Dedifferentiated amniotic fluid mesenchymal stem cell (primary cell): ENCODE data around the gene S100B.
"Not testable (repeated sequence)": the region's sequence is repeated elsewhere in the genome, so short reads cannot be mapped to it uniquely, and the experiment has no call there.

Experiments used
- DNase-seq: peaks from one replicate; pipeline ENCODE4 v3.0.0-alpha.2; 2016; ENCODE audit errors: extremely low spot score

The S100B gene

GRCh38 chr21:46604975-46605766 is at the start of gene S100B:
S100B (minus strand) TSS chr21:46605082; CDS start chr21:46602415, 2,667 bp downstream.
- DNase-seq, result no peak

DNA sequence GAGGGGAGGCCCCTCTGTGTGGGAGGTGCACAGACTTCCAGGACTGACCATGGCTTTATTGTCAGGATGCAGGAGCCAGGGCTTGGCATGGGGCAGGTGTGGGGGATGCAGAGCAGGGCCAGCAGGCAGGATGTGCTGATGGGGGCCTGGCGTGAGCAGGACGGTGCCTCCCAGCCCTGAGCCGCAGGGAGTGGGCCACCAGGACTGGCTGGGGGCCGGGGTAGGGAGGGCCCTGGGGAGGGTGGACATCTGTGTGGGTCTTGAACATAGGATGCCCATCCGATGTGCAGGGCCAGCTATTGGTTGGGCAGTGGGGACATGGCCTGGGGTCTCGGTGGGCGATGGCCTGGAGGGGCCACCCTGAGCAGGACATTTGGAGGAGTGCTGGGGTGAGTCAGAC is 46.2 kb upstream of the S100B start:
- no peak for DNase-seq

DNA sequence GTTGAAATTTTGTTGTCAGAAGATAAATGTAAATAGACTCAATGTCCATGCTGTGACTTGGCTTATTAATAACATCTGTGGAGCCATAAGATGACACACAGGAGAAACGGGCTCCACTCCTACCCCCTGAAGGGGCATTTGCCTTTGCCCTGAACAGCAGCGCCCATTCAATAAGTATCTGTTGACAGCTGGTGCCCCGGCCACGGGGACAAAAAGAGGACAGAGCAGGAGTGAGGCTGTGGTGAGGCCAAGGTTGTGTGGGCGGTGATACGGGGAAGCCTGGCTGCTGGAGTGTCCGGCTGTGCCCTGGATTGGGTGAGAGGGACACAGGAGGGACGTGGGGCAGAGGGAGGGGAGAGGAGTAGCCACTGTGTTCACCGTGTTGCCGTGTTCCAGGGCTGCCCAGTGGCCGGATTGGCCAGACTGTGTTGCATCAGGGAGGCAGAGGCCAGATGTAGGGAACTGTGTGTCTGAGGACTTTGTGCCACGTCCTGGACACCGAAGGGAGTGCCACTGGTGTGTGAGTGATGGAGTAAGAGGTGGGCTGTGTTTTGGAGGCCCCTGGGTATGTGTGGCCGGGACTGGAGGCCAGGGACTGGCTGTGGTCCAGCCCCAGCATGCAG is 45.7 kb upstream of the S100B start:
- no peak for DNase-seq

- DNase-seq, result no peak
These were observed 44.5 kb upstream of the S100B start for GRCh38 chr21:46649356-46649755.

GRCh38 chr21:46648539-46648938 is 43.7 kb upstream of the S100B start:
- no peak for DNase-seq

DNA sequence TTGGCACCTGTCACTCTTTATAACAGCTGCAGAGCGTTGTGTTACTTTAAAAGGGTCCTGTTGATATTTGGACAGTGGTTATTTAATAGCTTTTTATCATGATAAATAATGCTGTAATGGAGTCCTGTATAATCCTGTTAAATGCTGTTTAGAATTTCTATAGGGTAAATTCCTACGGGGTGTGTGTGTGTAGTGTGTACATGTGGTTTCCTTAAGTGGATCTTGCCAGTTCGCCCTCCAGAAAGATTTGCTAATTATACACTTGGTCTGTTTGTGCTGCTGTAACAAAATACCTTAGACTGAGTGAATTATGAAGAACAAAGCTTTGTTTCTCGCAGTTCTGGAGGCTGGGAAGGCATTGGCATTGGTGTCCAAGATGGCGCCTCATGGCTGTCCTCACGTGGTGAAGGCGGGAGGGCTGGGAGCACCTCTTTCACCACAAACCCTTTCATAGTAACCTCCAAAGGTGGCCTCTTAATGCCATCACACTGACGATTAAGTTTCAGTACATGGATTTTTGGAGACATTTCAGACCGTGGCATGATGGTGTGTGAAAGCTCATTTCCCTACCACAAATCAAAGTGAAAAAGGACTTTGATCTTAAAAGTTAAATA is 41.8 kb upstream of the S100B start:
- DNase-seq, result no peak

GRCh38 chr21:46645840-46646239 is 41.0 kb upstream of the S100B start:
- no peak for DNase-seq

DNA sequence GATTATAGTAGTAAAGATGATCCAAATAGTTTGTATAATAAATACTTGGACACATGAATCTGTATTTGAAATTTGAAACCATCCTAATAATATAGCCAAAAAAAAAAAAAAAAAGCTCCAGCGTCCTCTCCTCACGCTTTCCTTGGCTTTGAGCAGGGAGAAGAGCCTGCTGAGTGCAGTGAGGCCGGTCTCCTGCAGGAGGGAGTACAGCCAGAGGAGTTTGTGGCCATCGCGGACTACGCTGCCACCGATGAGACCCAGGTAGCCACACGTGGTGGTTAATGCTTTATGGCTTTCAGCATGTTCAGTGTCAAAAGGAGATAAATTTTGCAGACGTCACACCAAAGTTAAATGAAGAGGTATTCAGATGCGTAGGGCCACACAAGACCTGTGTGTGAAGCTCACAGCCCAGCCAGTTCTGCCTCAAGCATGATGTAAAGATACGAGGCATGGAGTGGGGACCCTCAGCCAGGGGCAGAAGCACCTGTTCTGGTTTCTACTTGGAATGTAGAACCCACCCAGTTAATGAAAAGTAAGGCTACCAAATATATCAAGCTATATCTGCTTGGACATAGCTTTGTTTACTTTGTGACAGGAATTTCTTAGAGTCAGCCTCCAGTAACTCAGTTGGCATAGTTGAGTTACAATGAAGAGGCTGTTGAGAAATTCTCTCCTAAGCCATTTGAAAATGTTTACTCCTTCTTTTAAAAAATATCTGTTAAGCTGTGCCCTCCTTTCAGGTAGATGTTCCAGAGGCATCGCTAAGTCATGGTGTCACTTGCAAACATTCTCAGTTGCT is 38.7 kb upstream of the S100B start:
- DNase-seq, result no peak

- no peak for DNase-seq
These were observed 36.8 kb upstream of the S100B start for GRCh38 chr21:46641656-46642055.

DNA sequence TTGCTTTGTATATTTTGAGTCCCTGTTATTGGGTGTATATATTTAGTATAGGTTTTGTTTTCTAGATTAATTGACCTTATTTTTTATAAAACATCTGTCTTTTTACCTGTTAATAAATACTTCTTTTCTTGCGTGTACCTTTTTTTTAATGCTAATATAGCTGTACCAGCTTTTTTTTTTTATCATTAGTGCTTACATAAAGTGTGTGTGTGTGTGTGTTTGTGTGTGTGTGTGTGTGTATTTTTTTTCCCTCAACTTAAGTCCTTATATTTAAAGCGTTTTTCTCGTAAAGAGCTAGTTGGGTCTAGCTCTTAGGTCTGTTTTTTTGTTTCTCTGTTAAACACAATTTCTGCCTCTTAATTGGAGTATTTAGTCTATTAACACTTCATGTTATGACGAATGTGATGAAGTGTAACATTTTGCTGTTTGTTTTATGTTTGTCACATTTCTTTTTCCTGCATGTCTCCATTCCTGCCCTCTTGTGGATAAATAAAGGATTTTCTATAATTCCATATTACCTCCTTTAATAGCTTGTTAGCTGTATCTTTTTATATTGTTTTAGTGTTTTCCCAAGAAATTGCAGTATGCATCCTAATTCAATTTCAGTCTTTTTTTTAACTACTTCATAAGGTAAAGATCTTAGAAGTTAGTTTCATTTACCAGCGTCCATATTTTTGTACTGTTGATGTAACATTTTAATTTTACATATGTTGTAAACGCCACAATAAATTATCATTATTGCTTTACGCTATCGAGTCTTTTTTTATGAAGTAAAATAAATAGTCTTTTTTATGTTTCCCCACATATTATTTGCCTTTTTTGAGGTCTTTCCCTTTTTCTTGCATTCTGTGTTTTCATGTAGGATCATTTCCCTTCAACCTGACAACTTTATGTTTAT is 34.9 kb upstream of the S100B start:
- DNase-seq, result no peak

DNA sequence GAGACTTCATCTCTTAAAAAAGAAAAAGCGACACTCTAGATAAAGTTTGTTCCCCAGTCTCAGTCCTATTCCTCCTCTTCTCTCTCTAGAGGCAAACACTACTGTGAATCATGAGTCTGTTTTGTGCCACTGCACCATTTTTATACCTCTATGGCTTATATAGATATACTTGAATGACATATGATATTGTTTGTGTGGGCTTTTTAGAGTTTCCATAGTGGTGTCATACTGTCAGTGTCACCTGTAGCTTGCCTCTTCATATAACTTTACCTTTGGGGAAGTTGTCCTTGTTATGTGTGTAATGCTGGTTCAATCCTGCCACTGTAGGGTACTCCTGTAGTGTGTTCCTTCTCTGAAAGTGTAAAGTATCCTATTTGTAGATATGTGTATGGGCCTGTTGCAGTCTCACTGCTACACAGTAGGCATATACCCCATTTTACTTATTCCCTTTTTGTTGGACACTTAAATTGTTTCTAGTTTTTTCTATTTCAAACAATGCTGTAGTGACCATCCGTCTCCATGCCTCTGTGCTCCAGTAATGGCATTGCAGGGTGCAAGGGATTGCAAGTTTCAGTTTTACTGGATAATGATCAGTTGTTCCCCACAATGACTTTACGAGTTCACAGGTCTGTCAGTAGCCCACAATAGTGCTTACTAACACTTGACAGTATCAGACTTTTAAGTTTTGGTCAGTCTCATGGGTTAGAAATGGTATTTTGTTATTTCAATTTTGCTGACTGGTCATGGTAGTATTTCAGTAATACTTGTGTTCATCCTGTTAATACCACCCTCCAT is 33.3 kb upstream of the S100B start:
- no peak for DNase-seq

DNA sequence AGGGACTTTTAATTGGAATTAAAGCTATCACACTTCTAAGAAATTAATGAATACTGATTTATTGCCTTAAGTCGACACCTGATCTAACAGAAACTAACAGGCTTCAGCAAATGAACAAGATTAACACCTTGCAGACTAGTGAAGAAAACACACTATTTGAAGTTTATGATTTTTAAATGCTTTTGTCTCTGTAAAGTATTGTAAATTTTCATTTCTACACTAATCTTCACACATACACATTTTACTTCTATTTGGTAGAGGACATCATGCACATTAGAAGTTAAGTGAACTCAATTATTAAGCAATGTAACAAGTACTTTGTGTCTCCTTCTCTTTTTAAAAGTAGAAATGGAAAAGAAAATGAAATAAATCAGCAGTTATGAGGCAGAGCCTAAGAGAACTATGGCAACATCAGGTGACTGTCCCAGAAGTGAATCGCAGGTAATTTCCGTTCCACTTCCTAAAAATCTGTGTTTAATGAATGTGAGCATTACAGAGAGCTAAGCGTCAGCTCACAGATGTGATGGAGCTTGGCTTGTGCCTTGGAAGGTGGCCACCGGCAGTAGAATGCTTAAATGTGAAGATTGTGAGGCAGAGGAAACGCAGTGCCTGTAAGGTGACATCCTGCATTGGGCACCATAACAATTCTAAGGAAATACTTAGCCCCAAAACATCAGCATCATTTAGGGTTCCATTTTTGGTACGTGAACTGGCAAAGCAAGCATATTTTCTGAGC is 31.8 kb upstream of the S100B start:
- no peak for DNase-seq

- DNase-seq, result no peak
These were observed 31.3 kb upstream of the S100B start for GRCh38 chr21:46636181-46636512.

GRCh38 chr21:46635324-46636180 is 30.7 kb upstream of the S100B start, which contains the start of gene PRMT2:
PRMT2 (plus strand) TSS chr21:46635674; CDS start chr21:46636952, 1,278 bp downstream.
- peak; percentile 94 for DNase-seq

GRCh38 chr21:46634966-46635323 is 30.1 kb upstream of the S100B start:
- peak; percentile 83 for DNase-seq

DNA sequence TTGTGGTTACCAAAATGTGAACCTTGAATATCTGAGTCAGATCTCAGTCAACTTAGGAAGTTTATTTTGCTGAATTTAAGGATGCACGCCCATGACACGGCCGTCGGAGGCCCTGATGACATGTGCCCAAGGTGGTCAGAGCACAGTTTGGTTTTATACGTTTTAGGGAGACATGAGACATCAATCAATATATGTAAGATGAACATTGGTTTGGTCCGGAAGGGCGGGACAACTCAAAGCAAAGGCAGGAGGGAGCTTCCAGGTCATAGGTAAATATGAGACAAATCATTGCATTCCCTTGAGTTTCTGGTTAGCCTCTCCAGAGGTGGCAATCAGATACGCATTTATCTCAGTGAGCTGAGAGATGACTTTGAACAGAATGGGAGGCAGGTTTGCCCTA is 29.5 kb upstream of the S100B start:
- no peak for DNase-seq

- DNase-seq, result no peak
These were observed 28.7 kb upstream of the S100B start for GRCh38 chr21:46633566-46633965.

DNA sequence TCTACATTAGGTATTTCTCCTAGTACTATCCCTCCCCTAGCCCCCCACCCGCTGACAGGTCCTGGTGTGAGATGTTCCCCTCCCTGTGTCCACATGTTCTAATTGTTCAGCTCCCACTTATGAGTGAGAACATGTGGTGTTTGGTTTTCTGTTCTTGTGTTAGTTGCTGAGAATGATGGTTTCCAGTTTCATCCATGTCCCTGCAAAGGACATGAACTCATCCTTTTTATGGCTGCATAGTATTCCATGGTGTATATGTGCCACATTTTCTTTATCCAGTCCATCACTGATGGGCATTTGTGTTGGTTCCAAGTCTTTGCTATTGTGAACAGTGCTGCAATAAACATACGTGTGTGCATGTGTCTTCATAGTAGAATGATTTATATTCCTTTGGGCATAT is 26.0 kb upstream of the S100B start:
- DNase-seq, result not testable (repeated sequence)

- no peak for DNase-seq
These were observed 24.0 kb upstream of the S100B start for GRCh38 chr21:46628868-46629267.
